Kidney tubule cell (primary cell): ENCODE data around the gene ARMC2.

Source experiments
- DNase-seq: peaks from one replicate; pipeline ENCODE4 v3.0.0-alpha.2; 2018; ENCODE audit warnings: low spot score

Gene ARMC2

GRCh38 chr6:109019911-109020310 is 171.7 kb downstream of the ARMC2 start:
- DNase-seq, result no peak

- DNase-seq, result no peak
Observed at GRCh38 chr6:109021870-109022269, 173.6 kb downstream of the ARMC2 start.

- no peak for DNase-seq
Observed at GRCh38 chr6:109023356-109023925, 175.2 kb downstream of the ARMC2 start.
